GM19455 (cell line): ENCODE results near the gene ARPIN.

ENCODE experiments used
- ATAC-seq: cut with Tn5 transposase; IDR thresholded peaks from one replicate; pipeline ENCODE4 v1.9.1; 2021; ENCODE audit not compliant: unreplicated experiment

ARPIN gene

GRCh38 chr15:89845305-89845893 lies 67.4 kb downstream of the ARPIN start:
- no peak for ATAC-seq
